B cell (primary cell): ENCODE data around the gene HAPSTR1. TPM values are rescaled to one million over a fixed set of nuclear protein-coding genes. Genes with fewer than 3 reads are reported as not detected.
A peak's percentile ranks its signal among the peaks of the same experiment; 100 is the strongest.

ENCODE experiments used
- ATAC-seq: fragments of 200-7000 bp; cut with Tn5 transposase; one replicate; pipeline ENCODE4 v1.10.0; 2021; ENCODE audit warnings: low read depth, mild to moderate bottlenecking, moderate number of reproducible peaks, moderate library complexity
- CTCF ChIA-PET: fragments of 350-600 bp; sonication (Branson Sonifier 250); formaldehyde crosslinking; loops from one replicate; lab custom pipeline; 2021; ENCODE audit warnings: antibody characterized with exemption, inconsistent platforms; lab: Charles Lee
- POLR2A ChIA-PET: fragments of 350-600 bp; sonication (Branson Sonifier 250); formaldehyde crosslinking; loops from one replicate; lab custom pipeline; 2021; ENCODE audit warnings: antibody characterized with exemption; lab: Charles Lee
- DNase-seq: peaks from one replicate; pipeline ENCODE4 v3.0.0; 2013
- H2AFZ ChIP-seq: 2 replicates; pipeline ENCODE4 v1.6.1; 2012; ENCODE audit warnings: mild to moderate bottlenecking, low read depth, low read length; ENCODE audit not compliant: insufficient read depth, poor library complexity, severe bottlenecking
- H3K27ac ChIP-seq, 2 donors: 1 replicate in 1 of 2; 2 replicates in 1 of 2; pipeline ENCODE4 v1.5.1; 2012 to 2013; ENCODE audit warnings: low read length in 2 of 2, mild to moderate bottlenecking in 2 of 2, moderate library complexity in 1 of 2
- H3K27me3 ChIP-seq, 4 experiments: fragments of 200-600 bp in 1 of 4; sonication (generic) in 1 of 4; replicated peaks in 1 of 4; 1 replicate in 2 of 4; 2 replicates in 2 of 4; pipeline versions ENCODE4 v1.6.1 to v1.7.0; 2013 to 2016; ENCODE audit warnings: low read length in 3 of 4, mild to moderate bottlenecking in 2 of 4, mixed read lengths in 1 of 4, moderate library complexity in 1 of 4; ENCODE audit not compliant: insufficient read depth in 4 of 4, control insufficient read depth in 3 of 4; ENCODE audit errors: control extremely low read depth in 1 of 4
- H3K36me3 ChIP-seq, 2 experiments: replicated peaks in 1 of 2; 1 replicate in 1 of 2; 2 replicates in 1 of 2; pipeline versions ENCODE4 v1.6.1 to v1.7.1; 2013; ENCODE audit warnings: low read length in 1 of 2; ENCODE audit not compliant: insufficient read depth in 2 of 2, control insufficient read depth in 1 of 2; ENCODE audit errors: control extremely low read depth in 1 of 2, extremely low read depth in 1 of 2
- H3K4me1 ChIP-seq, 2 donors: fragments of 200-600 bp in 1 of 2; sonication (generic) in 1 of 2; 1 replicate in 1 of 2; 2 replicates in 1 of 2; pipeline versions ENCODE4 v1.5.1 to v1.6.1; 2013 to 2017; ENCODE audit warnings: low read length in 2 of 2; ENCODE audit not compliant: control insufficient read depth in 2 of 2, insufficient read depth in 2 of 2
- H3K4me2 ChIP-seq: replicated peaks from 2 replicates; pipeline ENCODE3; 2012; ENCODE audit warnings: mild to moderate bottlenecking, low read depth, low read length; ENCODE audit not compliant: poor library complexity, severe bottlenecking
- H3K4me3 ChIP-seq, 5 experiments: fragments of 200-600 bp in 1 of 5; sonication (generic) in 1 of 5; 1 replicate in 3 of 5; 2 replicates in 2 of 5; pipeline versions ENCODE4 v1.5.1 to v1.7.0; 2011 to 2016; ENCODE audit warnings: low read length in 4 of 5, mild to moderate bottlenecking in 4 of 5, low read depth in 2 of 5, control low read depth in 1 of 5, moderate library complexity in 1 of 5; ENCODE audit not compliant: insufficient read depth in 1 of 5; ENCODE audit errors: control extremely low read depth in 1 of 5, extremely low read depth in 1 of 5
- H3K79me2 ChIP-seq: fragments of 200-600 bp; sonication (generic); one replicate; pipeline ENCODE4 v1.6.0; 2016; ENCODE audit warnings: low read length; ENCODE audit not compliant: control insufficient read depth, insufficient read depth
- H3K9ac ChIP-seq: fragments of 200-600 bp; sonication (generic); 2 replicates; pipeline ENCODE4 v1.6.1; 2017; ENCODE audit warnings: mild to moderate bottlenecking, low read length, moderate library complexity
- H3K9me3 ChIP-seq, 3 donors: one replicate each; pipeline versions ENCODE4 v1.6.1 to v1.7.1; 2013; ENCODE audit warnings: low read length in 2 of 3; ENCODE audit not compliant: control insufficient read depth in 2 of 3, insufficient read depth in 1 of 3; ENCODE audit errors: control extremely low read depth in 1 of 3
- H4K20me1 ChIP-seq: 2 replicates; pipeline ENCODE4 v1.6.0; 2012; ENCODE audit warnings: mild to moderate bottlenecking, low read length; ENCODE audit not compliant: insufficient read depth, control insufficient read depth, poor library complexity, severe bottlenecking
- H3K27ac Mint-ChIP-seq: one replicate; pipeline ENCODE4 v1.8.0; 2021; ENCODE audit warnings: mixed read lengths
- H3K27me3 Mint-ChIP-seq: one replicate; pipeline ENCODE4 v1.8.0; 2021; ENCODE audit warnings: mixed read lengths
- H3K4me1 Mint-ChIP-seq: one replicate; pipeline ENCODE4 v1.8.0; 2021; ENCODE audit warnings: mixed read lengths
- H3K4me3 Mint-ChIP-seq: one replicate; pipeline ENCODE4 v1.8.0; 2021; ENCODE audit warnings: mixed read lengths
- H3K9me3 Mint-ChIP-seq: one replicate; pipeline ENCODE4 v1.8.0; 2022; ENCODE audit warnings: mixed read lengths; ENCODE audit not compliant: insufficient read depth
- CTCF ChIP-seq: fragments of 200-600 bp; IDR thresholded peaks from one replicate; pipeline ENCODE4 v1.8.0; 2022; ENCODE audit warnings: antibody characterized with exemption, mild to moderate bottlenecking
- EZH2 ChIP-seq: IDR thresholded peaks from 2 replicates; pipeline ENCODE4 v1.6.1; 2012; ENCODE audit warnings: borderline replicate concordance, low read depth, mild to moderate bottlenecking, moderate library complexity, low read length; ENCODE audit not compliant: insufficient read depth, poor library complexity, severe bottlenecking
- WGBS: methylation state at CpG from one replicate; pipeline ENCODE4 v1.1.5; 2013; ENCODE audit warnings: missing lambda C conversion rate; ENCODE audit not compliant: insufficient coverage; 5-methylcytosine and 5-hydroxymethylcytosine counted together
- intact Hi-C: fragments of 100-400 bp; cut with micrococcal nuclease; formaldehyde crosslinking; loops from one replicate; pipeline ENCODE4 v1.10.0; 2022
- polyA plus RNA-seq: library from polyadenylated mRNA; depleted of rRNA; stranded (reverse); fragments of >200 nt; gene quantifications from 2 replicates; pipeline ENCODE4 v1.2.3, GENCODE V29; 2012
- total RNA-seq, 2 donors: library from RNA; stranded (reverse); fragments of 120-200 nt in 1 of 2; gene quantifications; 1 replicate in 1 of 2; 2 replicates in 1 of 2; pipeline versions ENCODE4 v1.2.3 to v1.2.4, GENCODE V29; 2013 to 2022

The HAPSTR1 gene
- total and polyA plus RNA-seq, 2 donors (not counting 1 experiment from before 2014, with no cell fraction given) = 35.5 to 99.2 TPM

- CTCF ChIA-PET = interaction anchor here (0.8 to 1.9 kb wide), 3 partner anchors 27 to 85 kb away, joined by 3 to 6 read pairs (median 5); no protein-coding TSS in a partner anchor
- POLR2A ChIA-PET = no interaction called here
- Histone ChIP-seq H3K36me3 (no peaks in the 10 kb centered on the region), H3K4me3 (no peak overlapping the region), H3K27ac (no peak overlapping the region), H3K79me2 (no peaks in the 10 kb centered on the region), H3K9me3 (peaks cover 0 to 7% (median 0%) of the 10 kb centered on the region in 3 donors), H3K9ac (no peak overlapping the region), H3K4me1 (no peaks in the 10 kb centered on the region), H3K27me3 (peaks cover 0 to 3% (median 0%) of the 10 kb centered on the region in 4 experiments), H2AFZ (no peak overlapping the region), H3K4me2 (no peak overlapping the region), H4K20me1 (no peaks in the 10 kb centered on the region)
- WGBS = 68% methylated on average over 20 of the region's 20 CpGs
- no peak for ATAC-seq
- Mint-ChIP-seq H3K4me3 (no peak overlapping the region), H3K9me3 (peaks cover 5% of the 10 kb centered on the region), H3K27me3 (peaks cover 4% of the 10 kb centered on the region), H3K27ac (no peak overlapping the region), H3K4me1 (no peaks in the 10 kb centered on the region)
- no peak for TF ChIP-seq EZH2
- TF ChIP-seq CTCF = peak; percentile 45
- intact Hi-C loops = no loop called here
- DNase-seq = peak; percentile 36
Measured at GRCh38 chr16:9050102-9050830, 41.2 kb upstream of the HAPSTR1 start.

- DNase-seq = peak; percentile 16
- POLR2A ChIA-PET = no interaction called here
- no peak overlapping the region for H3K27ac Mint-ChIP-seq
Measured at GRCh38 chr16:9053006-9053601, 38.3 kb upstream of the HAPSTR1 start.

More at GRCh38 chr16:9053006-9053601, 38.3 kb upstream of the HAPSTR1 start:
- intact Hi-C loops = no loop called here
- Histone ChIP-seq H3K36me3 (no peaks in the 10 kb centered on the region), H3K27me3 (peaks cover 0 to 3% (median 0%) of the 10 kb centered on the region in 4 experiments), H3K27ac (no peak overlapping the region), H4K20me1 (no peaks in the 10 kb centered on the region), H2AFZ (no peak overlapping the region), H3K4me3 (no peak overlapping the region), H3K9me3 (peaks cover 0 to 3% (median 0%) of the 10 kb centered on the region in 3 donors), H3K4me2 (no peak overlapping the region), H3K9ac (no peak overlapping the region), H3K4me1 (no peaks in the 10 kb centered on the region), H3K79me2 (no peaks in the 10 kb centered on the region)
- no peak overlapping the region for H3K4me3 Mint-ChIP-seq
- CTCF ChIA-PET = interaction anchor here (0.7 kb wide), 1 partner anchor 44 kb away, joined by 3 read pairs; no protein-coding TSS in a partner anchor
- no peaks in the 10 kb centered on the region for H3K4me1 Mint-ChIP-seq
- H3K27me3 Mint-ChIP-seq = peaks cover 4% of the 10 kb centered on the region
- ATAC-seq = no peak
- WGBS = 54% methylated on average over 9 of the region's 9 CpGs
- TF ChIP-seq EZH2 = no peak
- no peak for TF ChIP-seq CTCF
- H3K9me3 Mint-ChIP-seq = no peaks in the 10 kb centered on the region
